ENCODE results near the gene PIMREG.

The PIMREG gene

GRCh38 chr17:6474906-6475305, 30.7 kb downstream of the PIMREG start:
- Histone ChIP-seq H3K27ac (no peak overlapping the region), H3K27me3 (ENCODE audit: insufficient read depth, low read depth, severe bottlenecking) (no peaks in the 10 kb centered on the region), H3K9me3 (ENCODE audit: severe bottlenecking) (no peaks in the 10 kb centered on the region), H3K36me3 (no peaks in the 10 kb centered on the region), H3K4me3 (ENCODE audit: low read depth, low read length) (no peak overlapping the region)
- no peak for DNase-seq
- TF ChIP-seq, protein P1, sequence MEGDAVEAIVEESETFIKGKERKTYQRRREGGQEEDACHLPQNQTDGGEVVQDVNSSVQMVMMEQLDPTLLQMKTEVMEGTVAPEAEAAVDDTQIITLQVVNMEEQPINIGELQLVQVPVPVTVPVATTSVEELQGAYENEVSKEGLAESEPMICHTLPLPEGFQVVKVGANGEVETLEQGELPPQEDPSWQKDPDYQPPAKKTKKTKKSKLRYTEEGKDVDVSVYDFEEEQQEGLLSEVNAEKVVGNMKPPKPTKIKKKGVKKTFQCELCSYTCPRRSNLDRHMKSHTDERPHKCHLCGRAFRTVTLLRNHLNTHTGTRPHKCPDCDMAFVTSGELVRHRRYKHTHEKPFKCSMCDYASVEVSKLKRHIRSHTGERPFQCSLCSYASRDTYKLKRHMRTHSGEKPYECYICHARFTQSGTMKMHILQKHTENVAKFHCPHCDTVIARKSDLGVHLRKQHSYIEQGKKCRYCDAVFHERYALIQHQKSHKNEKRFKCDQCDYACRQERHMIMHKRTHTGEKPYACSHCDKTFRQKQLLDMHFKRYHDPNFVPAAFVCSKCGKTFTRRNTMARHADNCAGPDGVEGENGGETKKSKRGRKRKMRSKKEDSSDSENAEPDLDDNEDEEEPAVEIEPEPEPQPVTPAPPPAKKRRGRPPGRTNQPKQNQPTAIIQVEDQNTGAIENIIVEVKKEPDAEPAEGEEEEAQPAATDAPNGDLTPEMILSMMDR (IDR thresholded peaks at IDR 0.05; ENCODE audit: low read depth, low read length): no peak

DNA sequence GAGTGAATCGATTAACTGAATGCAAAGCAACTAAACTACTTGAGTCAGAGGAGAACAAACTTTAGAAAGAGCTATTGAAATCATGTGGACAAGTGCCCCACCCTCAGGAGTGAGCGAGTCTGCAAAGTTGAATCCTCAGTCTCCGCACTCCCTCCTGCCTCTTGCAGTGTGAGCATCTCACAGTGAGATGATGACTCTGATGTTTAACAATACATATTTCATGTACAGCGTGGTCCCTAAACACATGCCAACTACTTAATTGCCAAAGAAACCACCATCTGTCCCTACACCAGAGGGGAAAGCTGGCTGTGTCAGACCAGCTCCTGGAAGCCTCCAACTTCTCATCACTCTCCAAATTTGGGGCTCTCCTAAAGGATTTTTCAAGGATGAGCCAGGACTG, 31.2 kb downstream of the PIMREG start:
- no peak for DNase-seq
- H3K9me3 ChIP-seq (ENCODE audit: severe bottlenecking): no peaks in the 10 kb centered on the region
- no peak overlapping the region for H3K4me3 ChIP-seq (ENCODE audit: low read depth, low read length)
- H3K36me3 ChIP-seq: no peaks in the 10 kb centered on the region
- H3K27me3 ChIP-seq (ENCODE audit: insufficient read depth, low read depth, severe bottlenecking): no peaks in the 10 kb centered on the region
- H3K27ac ChIP-seq: no peak overlapping the region
- TF ChIP-seq, protein P1 (IDR thresholded peaks at IDR 0.05; ENCODE audit: low read depth, low read length): no peak

GRCh38 chr17:6476076-6476809, 32.0 kb downstream of the PIMREG start:
- Histone ChIP-seq H3K9me3 (ENCODE audit: severe bottlenecking) (no peaks in the 10 kb centered on the region), H3K27me3 (ENCODE audit: insufficient read depth, low read depth, severe bottlenecking) (no peaks in the 10 kb centered on the region), H3K4me3 (ENCODE audit: low read depth, low read length) (no peak overlapping the region), H3K36me3 (no peaks in the 10 kb centered on the region), H3K27ac (no peak overlapping the region)
- TF ChIP-seq, protein P1 (IDR thresholded peaks at IDR 0.05; ENCODE audit: low read depth, low read length): no peak
- no peak for DNase-seq

DNA sequence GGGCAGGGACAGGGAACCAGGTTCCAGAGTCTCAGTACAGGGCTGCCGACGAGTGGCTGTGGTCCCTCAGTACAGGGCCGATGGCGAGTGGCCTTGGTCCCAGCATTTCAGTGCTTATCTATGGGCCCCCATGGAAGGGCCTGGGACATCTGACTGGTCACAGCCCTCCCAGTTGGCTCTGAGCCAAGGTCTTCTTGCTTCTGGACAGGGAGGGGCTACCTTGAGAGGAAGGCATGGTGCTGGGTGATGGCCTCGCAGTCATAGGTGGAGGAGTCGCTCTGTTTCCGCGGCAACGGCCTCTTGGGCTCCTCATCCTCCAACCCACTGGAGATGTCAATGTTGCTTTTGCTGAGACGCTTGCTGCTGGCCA, 32.5 kb downstream of the PIMREG start:
- no peak for DNase-seq
- Histone ChIP-seq H3K36me3 (no peaks in the 10 kb centered on the region), H3K4me3 (ENCODE audit: low read depth, low read length) (no peak overlapping the region), H3K9me3 (ENCODE audit: severe bottlenecking) (no peaks in the 10 kb centered on the region), H3K27me3 (ENCODE audit: insufficient read depth, low read depth, severe bottlenecking) (no peaks in the 10 kb centered on the region), H3K27ac (no peak overlapping the region)
- TF ChIP-seq, protein P1 (IDR thresholded peaks at IDR 0.05; ENCODE audit: low read depth, low read length): no peak

DNA sequence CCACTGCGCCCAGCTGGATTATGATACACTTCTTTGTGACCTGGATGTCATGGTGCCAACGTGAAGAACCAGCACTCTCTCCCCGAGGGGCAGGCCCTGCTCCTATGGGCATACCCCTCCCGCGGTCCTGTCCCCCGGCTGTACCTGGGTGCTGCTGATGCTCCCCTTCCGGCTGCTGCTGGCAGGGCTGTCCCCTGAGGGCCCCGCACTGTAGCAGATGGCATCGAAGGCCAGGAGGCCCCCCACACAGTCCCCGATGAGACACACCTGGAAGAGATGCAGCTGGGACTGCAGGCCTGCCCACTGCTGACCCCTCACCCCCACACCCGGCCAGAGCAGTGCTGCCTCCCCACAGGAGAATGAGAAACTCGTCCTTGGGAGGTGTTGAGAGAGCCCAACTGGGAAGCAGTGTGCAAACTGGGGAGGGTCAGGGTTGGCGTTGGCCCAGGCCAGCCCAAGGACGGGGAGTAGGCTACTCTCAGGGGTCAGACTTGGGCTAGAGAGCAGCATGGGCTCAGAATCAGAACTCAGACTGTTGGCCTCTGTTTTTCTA, 33.7 kb downstream of the PIMREG start:
- no peak for DNase-seq
- no peak overlapping the region for H3K27ac ChIP-seq
- no peaks in the 10 kb centered on the region for H3K27me3 ChIP-seq (ENCODE audit: insufficient read depth, low read depth, severe bottlenecking)
- no peaks in the 10 kb centered on the region for H3K9me3 ChIP-seq (ENCODE audit: severe bottlenecking)
- H3K36me3 ChIP-seq: no peaks in the 10 kb centered on the region
- TF ChIP-seq, protein P1 (IDR thresholded peaks at IDR 0.05; ENCODE audit: low read depth, low read length): no peak
- no peak overlapping the region for H3K4me3 ChIP-seq (ENCODE audit: low read depth, low read length)

GRCh38 chr17:6478486-6478885, 34.2 kb downstream of the PIMREG start:
- no peak for DNase-seq
- H3K36me3 ChIP-seq: no peaks in the 10 kb centered on the region
- H3K27ac ChIP-seq: no peak overlapping the region
- TF ChIP-seq, protein P1 (IDR thresholded peaks at IDR 0.05; ENCODE audit: low read depth, low read length): no peak
- no peaks in the 10 kb centered on the region for H3K27me3 ChIP-seq (ENCODE audit: insufficient read depth, low read depth, severe bottlenecking)
- no peaks in the 10 kb centered on the region for H3K9me3 ChIP-seq (ENCODE audit: severe bottlenecking)
- H3K4me3 ChIP-seq (ENCODE audit: low read depth, low read length): no peak overlapping the region

Measured in WERI-Rb-1 (cell line).